HepG2 (cell line): ENCODE data around the gene HNF1B. TPM values are rescaled to one million over a fixed set of nuclear protein-coding genes. Genes with fewer than 3 reads are reported as not detected.

Experiments used
- DNMT1 ChIP-seq: sonication (generic); formaldehyde crosslinking; IDR thresholded peaks from 2 replicates; pipeline ENCODE4 v1.5.1; 2020; ENCODE audit warnings: mild to moderate bottlenecking, missing genetic modification reagents
- FOXP1 ChIP-seq, 2 experiments: fragments of 450-650 bp in 1 of 2; IDR thresholded peaks; 2 replicates each; pipeline ENCODE4 v1.6.1; 2017 to 2018; ENCODE audit warnings: antibody characterized with exemption in 1 of 2
- KDM5A ChIP-seq: fragments of 200-600 bp; sonication (generic); IDR thresholded peaks from 2 replicates; pipeline ENCODE4 v1.7.0; 2018; ENCODE audit warnings: antibody characterized with exemption, mild to moderate bottlenecking, low read length, borderline replicate concordance
- NPAS2 ChIP-seq: sonication (generic); formaldehyde crosslinking; IDR thresholded peaks from 2 replicates; pipeline ENCODE4 v1.8.0; 2022; ENCODE audit warnings: mild to moderate bottlenecking, missing genetic modification reagents, borderline replicate concordance
- PHF21A ChIP-seq: sonication (generic); formaldehyde crosslinking; IDR thresholded peaks from 2 replicates; pipeline ENCODE4 v1.5.0; 2020; ENCODE audit warnings: mild to moderate bottlenecking, missing genetic modification reagents
- RXRA ChIP-seq: sonication (generic); formaldehyde crosslinking; IDR thresholded peaks from 2 replicates; pipeline ENCODE4 v1.5.1; 2020; ENCODE audit warnings: missing genetic modification reagents
- SAFB2 ChIP-seq: sonication (generic); formaldehyde crosslinking; IDR thresholded peaks from 2 replicates; pipeline ENCODE4 v1.5.1; 2020; ENCODE audit warnings: missing genetic modification reagents, low read depth, mild to moderate bottlenecking, borderline replicate concordance
- TCF12 ChIP-seq, 2 experiments: fragments of 450-650 bp in 1 of 2; sonication (generic) in 1 of 2; formaldehyde crosslinking in 1 of 2; IDR thresholded peaks; 2 replicates each; pipeline versions ENCODE4 v1.6.1 to v1.8.0; 2017 to 2022; ENCODE audit warnings: antibody characterized with exemption in 1 of 2, mild to moderate bottlenecking in 1 of 2, missing genetic modification reagents in 1 of 2, moderate library complexity in 1 of 2
- ZBTB2 ChIP-seq: sonication (generic); formaldehyde crosslinking; IDR thresholded peaks from 2 replicates; pipeline ENCODE4 v1.8.0; 2022; ENCODE audit warnings: low read depth, missing genetic modification reagents
- ZFP90 ChIP-seq: sonication (generic); formaldehyde crosslinking; IDR thresholded peaks from 2 replicates; pipeline ENCODE4 v1.8.0; 2022; ENCODE audit warnings: missing genetic modification reagents, mild to moderate bottlenecking, inconsistent platforms, borderline replicate concordance
- ZNF546 ChIP-seq: sonication (generic); formaldehyde crosslinking; conservative IDR thresholded peaks from 2 replicates; pipeline ENCODE4 v1.8.1; 2023; ENCODE audit warnings: mild to moderate bottlenecking, missing genetic modification reagents
- ZNF761 ChIP-seq: sonication (generic); formaldehyde crosslinking; conservative IDR thresholded peaks from 2 replicates; pipeline ENCODE4 v1.4.0; 2020; ENCODE audit warnings: mild to moderate bottlenecking, missing genetic modification reagents
- ZNF788 ChIP-seq: sonication (generic); formaldehyde crosslinking; IDR thresholded peaks from 2 replicates; pipeline ENCODE4 v1.5.0; 2020; ENCODE audit warnings: mild to moderate bottlenecking, missing genetic modification reagents, borderline replicate concordance
- polyA plus RNA-seq, 8 experiments: library from polyadenylated mRNA; depleted of rRNA in 3 of 8; stranded (reverse) in 7 of 8; unstranded in 1 of 8; fragments of >200 nt; fragmentation: Illumina TruSeq in 4 of 8; extraction: Trizol in 4 of 8; gene quantifications; 2 replicates each; pipeline versions ENCODE4 v1.2.1 to v1.2.3, GENCODE V29; 2011 to 2016; ENCODE audit warnings: low read depth in 4 of 8, missing spikeins in 1 of 8, mixed read lengths in 1 of 8; ENCODE audit not compliant: insufficient read depth in 1 of 8
- total RNA-seq, 5 experiments: library from RNA; depleted of rRNA; stranded (reverse); fragments of >200 nt; fragmentation: Illumina TruSeq; extraction: Trizol; gene quantifications; 2 replicates each; pipeline ENCODE4 v1.2.3, GENCODE V29; 2016; ENCODE audit warnings: low read depth in 1 of 5
- TF ChIP-seq, protein P1 (sequence below): IDR thresholded peaks from 2 replicates; pipeline ENCODE4 v1.6.1; 2016; ENCODE audit warnings: low read depth, borderline replicate concordance
- TF ChIP-seq, protein P2 (sequence below): sonication (generic); formaldehyde crosslinking; IDR thresholded peaks from 2 replicates; pipeline ENCODE4 v1.5.0; 2020; ENCODE audit warnings: missing genetic modification reagents, mild to moderate bottlenecking, borderline replicate concordance
- TF ChIP-seq, protein P3 (sequence below), 2 experiments: fragments of 450-650 bp in 1 of 2; sonication (generic) in 1 of 2; formaldehyde crosslinking in 1 of 2; IDR thresholded peaks; 2 replicates each; pipeline versions ENCODE4 v1.6.1 to v1.8.0; 2016 to 2022; ENCODE audit warnings: antibody characterized with exemption in 1 of 2, mild to moderate bottlenecking in 1 of 2, missing genetic modification reagents in 1 of 2

Gene HNF1B
- total and polyA plus RNA-seq, 2 of the 13 experiments (the other 11 are each of a cell fraction or from before 2014, with no cell fraction given) = 1.9 to 5.3 TPM

GRCh38 chr17:37710344-37710886 is 34.4 kb downstream of the HNF1B start (continued):
- TF ChIP-seq ZBTB2 (no peak), TCF12 (IDR thresholded peaks at IDR 0.05) (no peak), TCF12 (CRISPR knock-in tag; IDR thresholded peaks at IDR 0.05) (no peak), NPAS2 (CRISPR knock-in tag) (no peak), ZNF761 (CRISPR knock-in tag) (no peak), ZNF546 (CRISPR knock-in tag) (no peak), FOXP1 (IDR thresholded peaks at IDR 0.05) (peak; percentile 26; the same call in 1 of the 2 replicates), FOXP1 (CRISPR knock-in tag; IDR thresholded peaks at IDR 0.05) (peak; percentile 62), DNMT1 (CRISPR knock-in tag) (no peak), SAFB2 (CRISPR knock-in tag) (no peak), ZNF788 (peak; percentile 64; the same call in 1 of the 2 replicates), RXRA (CRISPR knock-in tag) (peak; percentile 79; the same call in 1 of the 2 replicates), KDM5A (no peak), PHF21A (CRISPR knock-in tag) (peak; percentile 89), ZFP90 (CRISPR knock-in tag) (no peak)
- TF ChIP-seq, protein P1, sequence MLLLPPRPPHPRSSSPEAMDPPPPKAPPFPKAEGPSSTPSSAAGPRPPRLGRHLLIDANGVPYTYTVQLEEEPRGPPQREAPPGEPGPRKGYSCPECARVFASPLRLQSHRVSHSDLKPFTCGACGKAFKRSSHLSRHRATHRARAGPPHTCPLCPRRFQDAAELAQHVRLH (CRISPR knock-in tag) = peak; percentile 50; the same call in 1 of the 2 replicates
- TF ChIP-seq, protein P2, sequence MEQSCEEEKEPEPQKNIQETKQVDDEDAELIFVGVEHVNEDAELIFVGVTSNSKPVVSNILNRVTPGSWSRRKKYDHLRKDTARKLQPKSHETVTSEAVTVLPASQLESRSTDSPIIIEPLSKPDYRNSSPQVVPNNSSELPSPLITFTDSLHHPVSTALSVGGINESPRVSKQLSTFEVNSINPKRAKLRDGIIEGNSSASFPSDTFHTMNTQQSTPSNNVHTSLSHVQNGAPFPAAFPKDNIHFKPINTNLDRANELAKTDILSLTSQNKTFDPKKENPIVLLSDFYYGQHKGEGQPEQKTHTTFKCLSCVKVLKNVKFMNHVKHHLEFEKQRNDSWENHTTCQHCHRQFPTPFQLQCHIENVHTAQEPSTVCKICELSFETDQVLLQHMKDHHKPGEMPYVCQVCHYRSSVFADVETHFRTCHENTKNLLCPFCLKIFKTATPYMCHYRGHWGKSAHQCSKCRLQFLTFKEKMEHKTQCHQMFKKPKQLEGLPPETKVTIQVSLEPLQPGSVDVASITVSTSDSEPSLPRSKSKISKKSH (CRISPR knock-in tag) = no peak
- TF ChIP-seq, protein P3, sequence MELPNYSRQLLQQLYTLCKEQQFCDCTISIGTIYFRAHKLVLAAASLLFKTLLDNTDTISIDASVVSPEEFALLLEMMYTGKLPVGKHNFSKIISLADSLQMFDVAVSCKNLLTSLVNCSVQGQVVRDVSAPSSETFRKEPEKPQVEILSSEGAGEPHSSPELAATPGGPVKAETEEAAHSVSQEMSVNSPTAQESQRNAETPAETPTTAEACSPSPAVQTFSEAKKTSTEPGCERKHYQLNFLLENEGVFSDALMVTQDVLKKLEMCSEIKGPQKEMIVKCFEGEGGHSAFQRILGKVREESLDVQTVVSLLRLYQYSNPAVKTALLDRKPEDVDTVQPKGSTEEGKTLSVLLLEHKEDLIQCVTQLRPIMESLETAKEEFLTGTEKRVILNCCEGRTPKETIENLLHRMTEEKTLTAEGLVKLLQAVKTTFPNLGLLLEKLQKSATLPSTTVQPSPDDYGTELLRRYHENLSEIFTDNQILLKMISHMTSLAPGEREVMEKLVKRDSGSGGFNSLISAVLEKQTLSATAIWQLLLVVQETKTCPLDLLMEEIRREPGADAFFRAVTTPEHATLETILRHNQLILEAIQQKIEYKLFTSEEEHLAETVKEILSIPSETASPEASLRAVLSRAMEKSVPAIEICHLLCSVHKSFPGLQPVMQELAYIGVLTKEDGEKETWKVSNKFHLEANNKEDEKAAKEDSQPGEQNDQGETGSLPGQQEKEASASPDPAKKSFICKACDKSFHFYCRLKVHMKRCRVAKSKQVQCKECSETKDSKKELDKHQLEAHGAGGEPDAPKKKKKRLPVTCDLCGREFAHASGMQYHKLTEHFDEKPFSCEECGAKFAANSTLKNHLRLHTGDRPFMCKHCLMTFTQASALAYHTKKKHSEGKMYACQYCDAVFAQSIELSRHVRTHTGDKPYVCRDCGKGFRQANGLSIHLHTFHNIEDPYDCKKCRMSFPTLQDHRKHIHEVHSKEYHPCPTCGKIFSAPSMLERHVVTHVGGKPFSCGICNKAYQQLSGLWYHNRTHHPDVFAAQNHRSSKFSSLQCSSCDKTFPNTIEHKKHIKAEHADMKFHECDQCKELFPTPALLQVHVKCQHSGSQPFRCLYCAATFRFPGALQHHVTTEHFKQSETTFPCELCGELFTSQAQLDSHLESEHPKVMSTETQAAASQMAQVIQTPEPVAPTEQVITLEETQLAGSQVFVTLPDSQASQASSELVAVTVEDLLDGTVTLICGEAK (IDR thresholded peaks at IDR 0.05) = no peak
- TF ChIP-seq, protein P3 (CRISPR knock-in tag; IDR thresholded peaks at IDR 0.05) = no peak
